GM19238 (cell line): ENCODE data around the gene POLR2C.
"Not testable (repeated sequence)": the region's sequence is repeated elsewhere in the genome, so short reads cannot be mapped to it uniquely, and the experiment has no call there.

ENCODE experiments used
- DNase-seq: peaks from one replicate; pipeline ENCODE4 v3.0.0; 2011; ENCODE audit warnings: low spot score; ENCODE audit not compliant: insufficient read length

POLR2C gene

DNA sequence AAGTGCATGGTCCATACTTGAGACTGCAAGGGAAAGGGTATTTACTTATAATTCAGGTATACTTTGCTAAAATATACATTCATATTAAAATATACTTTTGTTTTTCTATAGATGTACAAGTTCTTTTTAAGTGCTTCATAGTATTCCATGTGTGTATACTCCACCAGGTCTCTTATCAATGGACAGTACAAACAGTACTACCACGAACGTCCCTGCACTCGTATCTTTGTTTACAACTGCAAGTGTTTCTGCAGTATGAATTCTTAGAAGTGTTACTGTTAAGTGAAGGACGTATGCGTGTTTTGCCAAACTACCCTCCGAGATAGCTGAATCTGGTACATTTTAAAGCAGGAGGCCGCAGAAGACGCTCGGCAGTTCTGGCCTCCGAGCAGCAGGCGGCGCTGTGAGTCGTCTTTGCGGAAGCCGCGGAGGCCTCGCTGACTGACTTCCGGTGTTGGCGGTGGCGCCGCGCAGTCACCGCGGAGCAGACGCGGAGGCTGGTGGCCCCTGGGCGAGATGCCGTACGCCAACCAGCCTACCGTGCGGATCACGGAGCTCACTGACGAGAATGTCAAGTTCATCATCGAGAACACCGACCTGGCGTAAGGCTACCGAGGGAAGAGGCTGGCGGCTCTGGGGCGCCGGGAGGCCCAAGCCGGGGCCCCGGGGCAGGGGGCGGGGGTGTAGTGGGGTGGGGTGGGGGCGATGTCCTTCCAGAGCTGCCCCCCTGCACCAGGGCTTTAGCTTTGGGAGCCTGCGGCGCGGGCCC lies at the start of gene POLR2C:
Gene POLR2C (plus strand): TSS at position 471 of the 769 bp plus-strand sequence. CDS start 46 bp downstream, at position 517.
- peak; percentile 94 for DNase-seq

DNA sequence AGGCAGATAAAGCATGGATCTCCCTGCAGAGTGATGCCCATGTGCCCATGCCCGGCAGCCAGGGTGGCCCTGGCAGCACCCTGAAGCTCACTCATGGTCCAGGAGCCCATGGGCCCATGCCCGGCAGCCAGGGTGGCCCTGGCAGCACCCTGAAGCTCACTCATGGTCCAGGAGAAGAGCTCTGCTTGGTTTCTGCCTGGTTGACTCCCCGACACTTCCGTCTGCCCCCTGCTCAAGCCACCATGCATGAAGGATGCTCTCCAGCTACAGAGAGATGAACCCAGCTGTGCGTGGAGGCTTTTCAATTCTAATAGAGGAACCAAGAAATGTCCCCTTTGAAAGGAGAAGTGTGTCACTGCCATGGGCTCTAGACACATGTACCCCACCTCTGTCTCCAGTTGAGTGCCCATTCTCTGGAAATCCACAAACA lies 49.2 kb upstream of the POLR2C start:
- peak; percentile 68 for DNase-seq

DNA sequence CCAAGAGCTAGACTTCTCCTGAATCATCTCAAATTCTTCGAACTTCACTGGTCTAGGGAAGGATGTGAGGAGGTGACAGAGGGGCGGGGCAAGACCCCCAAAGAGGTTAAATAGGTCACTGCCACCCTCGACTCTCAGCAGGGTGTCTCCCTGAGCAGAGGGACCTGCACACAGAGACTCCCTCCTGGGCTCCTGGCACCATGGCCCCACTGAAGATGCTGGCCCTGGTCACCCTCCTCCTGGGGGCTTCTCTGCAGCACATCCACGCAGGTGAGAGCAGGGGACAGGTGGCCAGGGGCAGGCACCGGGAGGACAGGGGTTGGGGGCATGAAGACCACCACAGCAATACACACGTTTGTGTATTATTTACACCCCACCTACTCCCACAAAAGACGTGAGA lies 48.7 kb upstream of the POLR2C start:
- DNase-seq = no peak

DNA sequence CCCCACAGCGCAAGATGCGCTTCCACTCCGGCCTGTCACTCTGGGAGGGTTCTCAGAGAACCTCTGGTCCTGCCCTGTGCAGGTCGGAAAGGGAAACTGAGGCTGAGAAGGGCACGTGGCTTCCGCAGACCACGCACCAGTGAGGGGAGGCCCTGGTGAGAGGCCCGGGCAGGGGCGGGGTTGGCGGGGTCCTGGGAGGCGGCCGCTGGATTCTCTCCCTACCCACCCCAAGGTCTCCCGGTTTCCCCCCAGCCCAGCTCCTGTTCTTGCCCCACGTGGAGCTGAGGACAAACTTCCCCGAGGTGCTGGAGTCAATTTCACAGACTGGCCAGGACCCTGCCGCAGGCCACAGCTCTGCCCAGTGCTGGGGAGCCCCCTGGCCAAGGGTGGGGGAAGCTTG lies 46.4 kb upstream of the POLR2C start:
- no peak for DNase-seq

DNA sequence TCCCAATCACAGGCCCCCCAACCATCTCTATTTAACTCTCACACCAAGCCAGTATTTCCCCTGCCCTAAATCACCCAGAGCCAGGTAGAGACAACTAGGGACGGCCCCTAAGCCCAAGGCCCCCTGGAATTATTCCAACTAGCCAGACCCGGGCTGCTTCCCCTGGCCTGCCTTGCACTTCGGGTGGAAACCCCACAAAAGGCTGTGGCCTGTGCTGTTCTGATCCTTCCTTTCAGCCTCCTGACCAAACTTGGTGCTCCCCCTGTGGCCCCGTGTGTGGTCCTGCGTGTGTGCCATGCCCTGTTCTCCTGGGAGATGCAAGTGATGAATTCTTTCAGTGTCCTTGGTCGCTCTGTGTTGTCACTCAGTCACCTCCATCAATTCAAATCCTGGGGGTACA lies 43.0 kb upstream of the POLR2C start:
- DNase-seq = no peak

DNA sequence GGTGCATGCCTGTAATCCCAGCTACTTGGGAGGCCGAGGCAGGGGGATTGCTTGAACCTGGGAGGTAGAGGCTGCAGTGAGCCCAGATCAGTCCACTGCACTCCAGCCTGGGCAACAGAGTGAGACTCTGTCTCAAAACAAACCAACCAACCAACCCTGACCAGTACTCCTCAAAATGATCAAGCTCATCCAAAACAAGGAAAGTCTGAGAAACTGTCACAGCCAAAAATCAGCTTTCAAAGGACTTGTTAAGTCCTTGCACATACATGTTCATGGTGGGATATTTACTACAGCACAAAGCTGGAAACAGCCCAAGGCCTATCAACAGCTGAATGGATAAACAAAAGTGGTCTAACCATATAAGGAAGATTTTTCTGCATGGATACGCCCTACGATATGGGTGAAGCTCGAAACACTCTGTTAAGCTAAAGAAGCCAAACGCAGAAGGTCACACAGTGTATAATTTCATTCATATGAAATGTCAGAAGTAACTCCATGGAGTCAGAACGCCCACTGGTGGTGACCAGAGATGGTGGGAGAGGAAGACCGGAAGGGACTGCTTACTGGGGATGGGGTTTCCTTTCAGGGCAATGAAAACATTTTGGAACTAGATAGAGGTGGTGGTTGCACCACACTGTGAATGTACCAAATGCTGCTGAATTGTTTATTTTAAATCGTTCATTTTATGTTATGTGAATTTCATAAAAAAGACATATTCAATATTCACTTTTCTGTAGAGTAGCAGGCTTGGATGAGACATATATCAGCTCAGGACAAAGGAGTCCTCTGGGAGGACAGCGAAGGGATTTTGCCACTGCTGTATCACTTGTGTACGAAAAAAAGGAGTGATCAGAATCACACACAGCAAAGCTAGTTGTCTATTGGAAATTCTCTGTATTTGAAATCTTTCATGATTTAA lies 40.2 kb upstream of the POLR2C start:
- DNase-seq = no peak

DNA sequence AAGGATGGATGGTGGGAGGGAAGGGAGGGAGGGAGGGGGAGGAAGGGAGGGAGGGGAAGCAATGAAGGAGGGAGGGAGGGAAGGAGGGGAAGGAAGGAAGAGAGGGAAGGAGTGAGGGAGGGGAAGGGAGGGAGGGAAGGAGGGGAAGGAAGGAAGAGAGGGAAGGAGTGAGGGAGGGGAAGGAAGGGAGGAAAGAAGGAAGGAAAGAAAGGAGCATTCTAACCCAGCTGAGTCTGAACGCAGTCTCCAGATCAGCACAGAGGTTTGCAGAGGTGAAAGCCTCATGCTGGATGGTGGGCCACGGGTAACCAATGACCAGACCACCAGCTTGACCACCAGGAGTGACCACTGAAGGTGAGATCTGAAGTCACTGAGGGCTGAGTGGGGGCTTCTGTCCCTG lies 39.3 kb upstream of the POLR2C start:
- DNase-seq = no peak

DNA sequence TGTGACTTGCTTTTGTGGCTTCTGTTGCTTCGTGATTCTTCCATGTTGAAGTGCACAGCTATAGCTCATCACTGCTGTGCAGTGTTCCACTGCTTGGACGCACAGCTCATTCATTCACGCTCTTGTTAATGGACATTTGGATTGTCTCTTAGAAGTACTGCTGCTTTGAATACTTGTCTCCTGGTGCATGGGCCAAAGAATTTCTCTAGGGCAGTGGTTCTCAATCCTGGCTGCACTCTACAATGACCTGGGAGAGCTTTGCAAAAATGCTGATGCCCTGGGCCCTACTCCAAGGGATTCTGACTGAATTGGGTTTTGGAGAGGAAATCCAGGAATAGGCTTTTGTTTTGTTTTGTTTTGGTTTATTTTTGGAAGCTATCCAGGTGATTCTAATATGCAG lies 37.9 kb upstream of the POLR2C start:
- no peak for DNase-seq

DNA sequence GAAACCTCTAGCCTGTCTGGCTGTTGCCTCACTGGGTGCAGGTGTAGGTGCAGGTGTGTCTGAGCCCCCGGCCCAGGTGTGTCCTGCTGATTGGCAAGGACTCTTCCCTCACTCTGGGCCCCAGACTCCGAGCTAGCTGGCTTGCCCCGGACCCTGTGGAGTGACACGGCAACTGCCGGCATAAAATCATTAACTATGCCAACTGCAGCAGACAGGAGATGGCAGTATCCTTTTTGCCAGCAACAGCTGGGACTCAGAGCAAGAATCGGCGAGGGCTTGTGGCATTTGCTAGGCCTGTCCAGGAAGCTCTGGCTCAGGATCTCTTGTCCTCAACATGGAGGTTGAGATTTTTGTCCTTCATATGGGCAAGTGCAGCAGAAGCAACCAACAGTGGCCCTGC lies 36.1 kb upstream of the POLR2C start:
- DNase-seq = no peak

DNA sequence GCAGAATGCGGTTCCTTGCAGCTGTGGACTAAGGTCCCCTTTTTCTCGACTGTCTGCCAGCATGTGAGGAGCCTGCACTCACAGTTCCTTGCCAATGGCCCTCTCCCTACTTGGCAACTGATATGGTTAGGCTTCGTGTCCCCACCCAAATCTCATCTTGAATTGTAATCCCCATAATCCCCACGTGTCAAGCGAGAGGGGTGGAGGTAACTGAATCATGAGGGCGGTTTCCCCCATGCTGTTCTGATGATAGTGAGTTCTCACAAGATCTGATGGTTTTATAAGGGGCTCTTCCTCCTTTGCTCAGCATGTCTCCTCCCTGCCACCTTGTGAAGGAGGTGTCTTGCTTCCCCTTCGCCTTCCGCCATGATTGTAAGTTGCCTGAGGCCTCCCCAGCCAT lies 35.2 kb upstream of the POLR2C start:
- DNase-seq = no peak

DNA sequence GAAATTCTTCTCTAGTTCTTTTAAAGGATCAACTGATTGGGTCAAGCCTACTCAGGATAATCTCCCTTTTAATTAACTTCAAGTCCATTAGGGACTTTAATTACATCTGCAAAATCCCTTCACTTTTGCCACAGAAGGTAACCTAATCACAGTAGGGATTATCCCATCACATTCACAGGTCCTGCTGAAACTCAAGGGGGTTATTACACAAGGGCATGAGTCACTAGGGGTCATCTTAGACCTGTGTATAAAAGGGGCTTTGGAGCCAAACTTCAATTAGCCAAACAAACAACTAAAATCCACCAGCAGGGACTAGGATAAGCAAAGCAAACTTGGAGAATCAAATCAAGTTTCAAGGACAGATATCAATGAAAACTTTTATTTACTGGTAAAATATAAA lies 34.7 kb upstream of the POLR2C start:
- DNase-seq = no peak

DNA sequence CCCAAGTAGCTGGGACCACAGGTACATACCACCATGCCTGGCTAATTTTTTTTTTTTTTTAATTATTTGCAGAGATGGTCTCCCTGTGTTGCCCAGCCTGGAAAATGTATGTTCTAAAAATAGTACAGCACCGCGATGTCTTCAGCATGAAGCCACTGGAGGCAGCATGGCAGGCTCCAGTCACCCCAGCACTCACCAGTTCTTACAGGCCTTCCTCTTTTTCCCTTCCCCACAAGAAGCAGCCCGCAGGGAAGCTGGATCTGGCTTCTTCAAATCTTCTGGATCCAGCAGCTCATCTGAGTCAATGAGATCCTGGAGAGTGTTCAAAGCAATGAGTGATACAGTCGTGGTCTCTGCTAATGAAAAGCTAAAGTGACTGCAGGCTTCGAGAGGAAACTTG lies 31.5 kb upstream of the POLR2C start:
- no peak for DNase-seq

DNA sequence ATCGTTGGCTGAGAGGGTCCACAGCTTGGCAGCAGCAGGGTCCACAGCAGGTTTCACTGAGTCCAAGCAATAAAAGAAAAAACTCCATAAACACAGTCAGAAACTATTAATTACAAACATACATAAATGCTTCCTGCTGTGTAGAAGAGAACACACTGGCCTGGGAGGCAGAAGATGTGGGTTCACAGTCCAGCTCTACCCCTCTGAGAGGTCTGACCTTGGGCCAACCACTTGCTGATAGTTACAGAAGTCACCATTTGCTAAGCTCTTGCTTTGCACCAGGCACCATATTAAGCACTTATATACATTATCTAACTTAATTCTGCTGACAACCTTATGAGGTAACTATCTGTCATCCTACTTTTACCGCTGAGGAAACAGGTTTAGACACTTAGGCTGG lies 30.0 kb upstream of the POLR2C start:
- no peak for DNase-seq

DNA sequence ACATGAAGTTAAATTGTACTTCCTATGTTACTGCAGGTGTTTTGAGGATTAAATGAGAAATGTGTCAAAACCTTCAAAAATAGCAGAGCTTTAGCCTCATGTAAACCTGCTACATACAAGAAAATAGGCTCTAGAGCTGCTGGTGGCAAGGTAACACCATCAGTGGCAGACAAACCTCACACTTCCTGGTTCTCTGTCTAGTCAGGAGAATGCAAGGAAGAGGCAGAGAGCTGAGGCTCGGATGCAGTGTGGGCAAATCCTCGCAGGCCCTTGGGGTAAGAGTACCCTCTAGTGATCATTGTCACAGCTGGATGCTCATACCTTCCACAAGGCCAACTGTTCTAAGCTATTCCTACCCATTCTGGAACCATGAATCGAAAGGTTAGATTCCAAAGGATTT lies 29.5 kb upstream of the POLR2C start:
- no peak for DNase-seq

DNA sequence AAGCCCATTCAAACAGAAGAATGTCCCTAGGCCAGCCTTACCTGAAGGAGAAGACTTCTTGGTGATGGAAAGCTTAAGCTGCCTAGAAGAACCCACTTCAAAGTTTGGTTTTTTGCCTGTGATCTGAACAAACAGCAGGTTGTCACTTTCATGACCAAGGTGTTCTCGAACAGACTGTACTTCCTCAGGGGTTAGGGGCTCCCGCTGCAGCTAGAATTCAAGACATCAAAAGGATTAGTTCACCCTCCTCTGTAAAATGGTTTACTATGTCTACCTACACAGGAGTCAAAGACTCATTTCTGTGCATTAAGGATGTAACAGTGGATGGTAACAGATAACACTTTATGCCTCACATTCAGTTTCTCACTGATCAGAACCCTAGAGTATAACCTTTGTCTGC lies 28.5 kb upstream of the POLR2C start:
- no peak for DNase-seq

DNA sequence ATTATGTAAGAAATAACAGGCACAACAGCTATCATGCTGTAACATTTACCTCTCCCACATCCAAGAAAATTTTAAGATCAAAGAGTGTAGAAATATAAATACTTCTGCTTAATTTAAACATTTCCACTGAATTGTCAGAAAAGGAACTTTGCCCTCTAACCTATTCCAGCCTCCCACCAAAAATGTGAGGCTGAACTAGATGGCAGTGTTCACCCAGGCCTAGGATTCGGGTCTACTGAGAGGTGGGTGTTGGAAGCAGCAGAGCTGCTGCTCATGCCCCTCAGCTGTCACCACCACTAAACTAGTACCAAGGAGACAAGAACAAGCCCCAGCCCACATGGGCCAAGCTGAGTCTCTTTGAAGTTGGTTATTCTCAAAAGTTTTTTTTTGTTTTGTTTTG lies 26.6 kb upstream of the POLR2C start:
- no peak for DNase-seq

DNA sequence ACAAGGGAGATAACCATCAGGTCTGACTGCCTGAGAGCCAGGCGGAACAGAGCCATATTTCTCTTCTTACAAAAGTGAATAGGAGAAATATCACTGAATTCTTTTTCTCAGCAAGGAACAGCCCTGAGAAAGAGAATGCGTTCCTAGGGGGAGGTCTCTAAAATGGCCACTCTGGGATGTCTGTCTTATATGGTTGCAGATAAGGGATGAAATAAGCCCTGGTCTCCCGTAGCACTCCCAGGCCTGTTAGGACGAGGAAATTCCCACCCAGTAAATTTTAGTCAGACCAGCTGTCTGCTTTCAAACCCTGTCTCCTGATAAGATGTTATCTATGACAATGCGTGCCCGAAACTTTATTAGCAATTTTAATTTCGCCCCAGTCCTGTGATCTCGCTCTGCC lies 22.5 kb upstream of the POLR2C start:
- DNase-seq = not testable (repeated sequence)

DNA sequence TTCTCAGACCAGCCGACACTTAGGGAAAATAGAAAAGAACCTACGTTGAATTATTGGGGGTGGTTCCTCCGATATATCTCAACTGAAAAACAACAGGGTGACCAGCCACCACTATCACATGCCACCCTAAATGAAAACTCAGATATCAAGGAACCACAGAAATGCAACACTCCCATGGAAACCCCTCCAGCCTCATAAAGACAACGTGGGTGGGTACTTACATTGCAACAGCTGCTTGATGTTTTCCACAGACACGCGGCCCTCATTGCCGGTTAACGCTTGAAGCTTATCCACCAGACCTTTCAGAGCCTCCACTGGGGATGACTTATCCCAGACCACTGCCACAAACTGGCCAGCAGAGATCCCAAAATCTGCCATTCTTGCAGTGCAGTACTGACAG lies 21.9 kb upstream of the POLR2C start:
- DNase-seq = not testable (repeated sequence)

DNA sequence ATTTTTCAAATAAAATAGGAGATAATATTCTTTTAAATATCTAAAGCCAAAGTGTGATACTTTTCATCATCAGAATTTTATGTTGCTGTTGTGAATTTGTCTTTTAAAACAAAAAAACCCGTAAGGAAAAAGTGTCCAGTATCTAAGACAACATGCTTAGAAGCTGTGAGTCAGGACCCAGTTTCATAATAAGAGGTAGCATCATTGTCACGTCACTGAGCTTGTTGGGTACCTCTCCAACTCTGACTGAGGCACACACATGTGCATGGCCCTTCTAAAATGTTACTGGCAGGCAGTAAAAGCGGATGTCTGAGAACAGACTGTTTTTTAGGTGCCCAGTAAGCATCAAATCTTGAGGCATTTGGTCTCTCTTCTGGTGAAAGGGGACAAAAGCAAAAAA lies 17.8 kb upstream of the POLR2C start:
- DNase-seq = no peak

DNA sequence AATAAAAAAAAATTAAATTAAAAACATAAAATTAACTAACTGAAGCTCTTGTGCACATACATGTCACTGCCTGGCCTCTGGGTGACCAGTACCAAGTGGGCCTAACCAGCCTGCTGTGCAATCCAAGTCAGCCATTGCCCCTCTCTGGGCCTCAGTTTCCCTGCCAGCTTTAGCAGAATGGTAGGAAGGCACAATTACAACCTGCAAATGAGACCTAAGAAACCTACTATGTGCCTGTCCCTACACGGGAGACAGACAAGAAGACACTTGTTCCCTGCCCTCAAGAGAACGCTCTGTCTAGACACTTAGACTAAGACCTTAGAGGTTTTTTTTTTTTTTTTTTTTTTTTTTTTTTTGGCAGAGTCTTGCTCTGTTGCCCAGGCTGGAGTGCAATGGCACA lies 17.0 kb upstream of the POLR2C start:
- DNase-seq = no peak

DNA sequence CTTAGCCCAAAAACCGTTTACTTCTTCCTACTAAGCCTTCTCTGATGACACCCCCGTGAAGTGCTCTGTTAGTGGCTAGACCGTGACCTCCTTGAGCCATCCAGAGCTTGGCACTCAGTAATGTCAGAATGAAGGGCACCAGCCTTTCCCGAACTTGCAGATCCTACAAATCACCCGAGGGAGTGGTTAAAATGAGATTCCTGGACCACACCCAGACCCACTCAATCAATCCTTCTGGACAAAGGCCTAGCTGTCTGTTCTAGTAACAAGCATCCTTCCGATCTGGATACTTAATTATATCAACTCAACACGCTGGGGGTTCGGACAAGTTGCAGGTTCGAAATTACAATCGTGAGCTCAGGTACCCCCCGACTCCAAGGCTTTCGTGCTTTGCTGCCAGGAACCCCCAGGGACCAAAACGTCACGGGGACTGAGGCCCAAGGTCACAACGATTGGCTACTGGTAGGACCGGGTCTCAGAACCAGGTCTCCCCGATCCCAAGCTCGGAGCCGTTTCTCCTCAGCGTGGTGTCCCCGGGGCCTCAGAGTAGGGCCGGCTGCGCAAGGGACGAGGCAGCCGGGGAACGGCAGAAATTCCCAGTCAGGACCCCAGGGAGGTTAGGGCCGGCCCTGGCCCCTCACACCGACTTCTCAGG lies 15.8 kb upstream of the POLR2C start:
- peak; percentile 37 for DNase-seq
